Measurements from ENCODE around the gene TRIM46.
"Not testable (repeated sequence)": the region's sequence is repeated elsewhere in the genome, so short reads cannot be mapped to it uniquely, and the experiment has no call there.

TRIM46 gene

GRCh38 chr1:155202731-155203515 is 29.3 kb downstream of the TRIM46 start:
- DNase-seq (ENCODE audit: low read depth in 4 of 4, low spot score in 1 of 4), result no peak

- DNase-seq (ENCODE audit: low read depth in 4 of 4, low spot score in 1 of 4), result no peak
Measured at GRCh38 chr1:155205035-155205434, 31.4 kb downstream of the TRIM46 start.

DNA sequence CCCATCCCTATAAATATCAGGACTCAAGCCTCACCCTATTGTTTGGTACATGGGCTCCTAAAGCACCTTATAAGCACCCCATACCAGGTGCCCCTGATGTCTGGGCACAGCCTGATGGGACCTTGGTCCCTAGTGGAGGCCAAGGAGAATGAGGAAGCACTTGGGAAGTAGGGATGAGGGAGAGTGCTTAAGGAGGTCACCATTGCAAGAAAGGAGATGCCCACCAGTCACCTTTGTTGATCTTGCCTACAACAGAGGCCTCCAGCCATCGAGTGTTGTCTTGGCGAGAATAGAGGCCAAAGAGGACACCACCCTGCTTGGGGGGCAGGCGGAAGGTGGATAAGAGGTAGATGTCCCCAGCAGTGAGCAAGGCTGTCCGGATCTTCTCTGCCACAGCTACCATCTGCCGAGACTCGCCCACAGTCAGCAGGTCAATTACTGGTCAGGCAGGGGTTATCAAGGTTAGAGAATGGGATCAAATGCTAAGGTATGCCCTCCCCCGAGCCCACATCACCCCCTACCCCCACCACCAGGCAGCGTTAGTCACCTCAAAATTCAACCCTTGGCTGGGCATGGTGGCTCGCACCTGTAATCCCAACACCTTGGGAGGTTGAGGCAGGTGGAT is 32.4 kb downstream of the TRIM46 start:
- DNase-seq (ENCODE audit: low read depth in 4 of 4, low spot score in 1 of 4), result no peak

- peak; percentile 81 to 88 (median 85) for DNase-seq (ENCODE audit: low read depth in 4 of 4, low spot score in 1 of 4)
Measured at GRCh38 chr1:155206891-155207805, 33.5 kb downstream of the TRIM46 start.

DNA sequence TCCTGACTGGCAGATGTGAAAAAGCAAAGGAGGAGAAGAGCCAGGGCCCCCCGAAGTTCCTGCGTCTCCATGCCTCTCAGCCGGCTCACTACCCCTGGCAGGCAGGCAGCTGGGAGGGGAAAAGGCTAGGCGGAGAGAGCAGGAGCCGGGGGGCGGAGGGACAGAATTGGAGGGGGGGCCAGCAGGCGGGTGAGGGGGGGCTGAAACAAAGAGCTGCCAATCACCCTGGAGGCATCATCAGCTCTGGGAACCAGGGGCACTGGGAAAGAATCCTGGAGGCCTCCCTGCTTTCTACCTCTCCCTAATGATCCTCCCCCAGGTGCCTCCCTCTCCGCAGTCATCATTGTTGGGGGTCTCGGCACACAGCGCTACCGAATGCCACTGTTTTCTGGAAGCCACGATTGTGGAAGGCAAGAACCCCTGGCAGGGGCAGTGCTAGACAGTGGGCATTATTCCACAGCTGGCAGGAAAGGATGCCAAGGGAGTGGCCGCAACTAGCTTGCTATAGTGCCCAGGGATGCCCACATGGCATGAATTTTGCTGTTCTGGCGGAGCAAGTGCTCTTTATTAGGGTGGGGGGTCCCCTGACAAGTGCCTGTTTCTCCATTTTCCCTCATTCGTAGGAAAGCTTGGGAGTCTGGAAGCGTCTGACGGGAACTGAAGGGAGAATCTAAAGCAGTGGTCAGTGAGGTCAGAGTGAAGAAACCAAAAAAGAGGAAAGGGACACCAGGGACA is 34.3 kb downstream of the TRIM46 start, which contains the start of gene THBS3:
THBS3 (minus strand) TSS at position 92 of the 735 bp plus-strand sequence; CDS start at position 71, 21 bp downstream.
- no peak for DNase-seq (ENCODE audit: low read depth in 4 of 4, low spot score in 1 of 4)

GRCh38 chr1:155208541-155209311 is 35.1 kb downstream of the TRIM46 start, which contains the start of gene MTX1:
Gene MTX1 (plus strand): TSS chr1:155208695. CDS start chr1:155208805, 110 bp downstream.
- peak; percentile 67 to 85 (median 72) for DNase-seq (ENCODE audit: low read depth in 4 of 4, low spot score in 1 of 4)

DNA sequence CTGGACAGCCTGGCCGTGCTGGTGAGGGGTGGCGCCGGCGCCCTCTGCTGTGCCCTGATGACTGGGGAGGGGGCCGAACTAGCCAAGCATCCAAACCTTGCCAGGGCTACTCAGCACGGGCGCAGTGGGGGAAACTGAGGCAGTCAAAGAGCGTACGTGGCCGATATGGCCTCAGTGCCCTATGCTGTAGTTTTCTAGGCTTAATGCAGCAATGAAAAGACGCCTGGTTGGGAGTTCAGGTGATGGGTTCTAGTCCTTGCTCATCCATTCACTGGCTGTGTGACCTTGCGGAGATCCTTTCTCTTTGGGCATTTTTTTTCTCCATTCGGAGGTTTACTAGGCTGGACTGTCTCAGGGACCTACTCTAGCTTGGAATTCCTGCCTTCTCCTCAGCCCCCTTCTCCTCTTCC is 35.7 kb downstream of the TRIM46 start:
- no peak for DNase-seq (ENCODE audit: low read depth in 4 of 4, low spot score in 1 of 4)

DNA sequence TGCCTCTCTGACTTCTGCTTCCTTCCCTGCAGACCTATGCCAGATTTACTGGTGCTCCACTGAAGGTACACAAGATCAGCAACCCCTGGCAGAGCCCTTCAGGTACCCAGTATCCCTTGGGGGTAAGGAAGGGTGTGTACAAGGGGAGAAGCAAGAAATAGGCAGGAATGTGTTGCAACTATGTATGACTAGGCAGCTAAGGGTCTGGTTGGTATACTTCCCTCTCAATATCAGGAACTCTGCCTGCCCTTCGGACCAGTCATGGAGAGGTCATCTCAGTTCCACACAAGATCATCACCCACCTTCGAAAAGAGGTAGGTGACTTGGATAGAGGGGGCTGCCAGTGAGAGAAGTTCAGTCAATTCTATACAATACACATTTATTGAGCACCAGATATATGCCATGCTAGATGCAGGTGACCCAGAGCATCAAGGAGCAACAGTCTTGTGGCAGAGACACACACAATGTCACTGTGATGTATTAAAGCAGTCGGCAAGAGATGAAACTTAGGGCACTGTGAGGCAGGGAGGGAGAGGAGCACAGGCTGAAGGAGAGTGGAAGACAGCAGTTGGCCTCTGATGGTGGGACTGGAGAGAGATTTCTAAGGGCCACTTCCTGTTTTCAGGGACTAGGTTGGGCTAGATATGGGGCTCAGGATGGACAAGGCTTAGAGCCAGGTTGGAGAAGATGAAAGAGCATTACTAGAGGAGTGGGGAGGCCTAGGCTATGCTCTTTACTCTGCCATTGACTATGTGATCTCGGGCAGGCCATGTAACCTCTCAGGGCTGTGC is 36.9 kb downstream of the TRIM46 start:
- DNase-seq (ENCODE audit: low read depth in 4 of 4, low spot score in 1 of 4), result no peak

DNA sequence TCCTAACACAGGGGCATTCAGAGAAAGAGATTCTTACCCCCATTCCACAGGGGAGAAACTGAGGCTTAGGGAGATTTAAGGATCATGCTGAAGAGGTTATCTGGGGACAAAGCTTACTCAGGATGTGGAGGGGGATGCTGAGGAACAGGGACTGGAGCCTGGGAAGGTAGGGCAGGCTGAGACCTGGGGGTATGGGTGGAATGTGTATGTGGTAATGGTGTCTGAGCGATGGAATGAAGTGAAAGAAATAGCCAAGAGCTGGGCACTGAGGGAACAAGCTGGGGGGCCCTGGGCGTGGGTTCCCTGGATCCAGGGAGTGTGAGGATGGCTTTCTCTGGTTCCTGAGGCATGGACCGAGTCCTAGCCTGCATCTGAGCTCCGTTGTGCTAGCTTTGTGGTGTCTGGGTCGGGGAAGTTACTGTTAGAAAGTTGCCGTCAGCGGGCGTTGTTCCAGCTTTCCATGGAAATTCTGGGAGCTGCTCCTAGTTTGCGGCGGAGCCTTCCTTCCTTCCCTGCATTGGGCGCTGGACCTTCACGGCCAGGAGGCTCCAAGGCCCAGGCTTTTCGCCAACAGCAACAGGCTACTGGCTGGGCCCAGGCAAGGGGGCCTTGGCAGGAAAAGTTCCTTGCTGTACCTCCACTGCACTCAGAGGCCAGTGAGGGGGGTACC is 37.9 kb downstream of the TRIM46 start:
- not testable (repeated sequence) for DNase-seq (ENCODE audit: low read depth in 4 of 4, low spot score in 1 of 4)

DNA sequence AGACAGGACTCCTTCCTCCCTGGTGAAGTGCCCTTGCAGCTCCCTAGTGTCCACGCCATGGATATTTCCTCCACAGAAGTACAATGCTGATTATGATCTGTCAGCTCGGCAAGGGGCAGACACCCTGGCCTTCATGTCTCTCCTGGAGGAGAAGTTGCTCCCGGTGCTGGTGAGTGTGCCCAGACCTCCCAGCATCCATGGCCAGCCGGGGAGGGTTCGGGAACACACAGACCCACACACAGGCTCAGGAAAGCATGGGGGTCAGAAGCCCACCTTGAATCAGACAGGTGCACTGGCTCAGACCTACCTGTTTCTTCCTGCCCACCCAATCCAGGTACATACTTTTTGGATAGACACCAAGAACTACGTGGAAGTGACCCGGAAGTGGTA is 38.4 kb downstream of the TRIM46 start:
- not testable (repeated sequence) for DNase-seq (ENCODE audit: low read depth in 4 of 4, low spot score in 1 of 4)

DNA sequence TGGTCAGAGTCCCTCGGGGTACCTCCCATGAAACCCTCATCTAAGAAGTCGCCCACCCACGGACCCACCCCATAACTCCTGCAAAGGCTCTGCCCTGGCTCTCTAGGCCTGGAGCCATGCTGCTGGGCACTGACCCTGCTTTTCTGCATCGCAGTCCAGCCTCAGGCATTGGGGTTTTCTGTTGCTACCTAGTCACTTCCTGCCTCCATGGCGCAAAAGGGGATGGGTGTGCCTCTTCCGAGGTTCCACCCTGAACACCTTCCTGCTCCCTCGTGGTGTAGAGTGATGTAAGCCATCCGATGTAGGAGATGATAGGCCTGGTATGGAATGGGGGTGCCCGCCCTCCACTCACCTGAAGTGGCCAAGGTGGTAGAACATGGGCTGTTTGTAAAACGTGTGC is 41.1 kb downstream of the TRIM46 start:
- DNase-seq (ENCODE audit: low read depth in 4 of 4, low spot score in 1 of 4), result not testable (repeated sequence)

GRCh38 chr1:155218854-155219591 is 45.4 kb downstream of the TRIM46 start:
- no peak for DNase-seq (ENCODE audit: low read depth in 4 of 4, low spot score in 1 of 4)

GRCh38 chr1:155219592-155220031 is 46.0 kb downstream of the TRIM46 start:
- no peak for DNase-seq (ENCODE audit: low read depth in 4 of 4, low spot score in 1 of 4)

DNA sequence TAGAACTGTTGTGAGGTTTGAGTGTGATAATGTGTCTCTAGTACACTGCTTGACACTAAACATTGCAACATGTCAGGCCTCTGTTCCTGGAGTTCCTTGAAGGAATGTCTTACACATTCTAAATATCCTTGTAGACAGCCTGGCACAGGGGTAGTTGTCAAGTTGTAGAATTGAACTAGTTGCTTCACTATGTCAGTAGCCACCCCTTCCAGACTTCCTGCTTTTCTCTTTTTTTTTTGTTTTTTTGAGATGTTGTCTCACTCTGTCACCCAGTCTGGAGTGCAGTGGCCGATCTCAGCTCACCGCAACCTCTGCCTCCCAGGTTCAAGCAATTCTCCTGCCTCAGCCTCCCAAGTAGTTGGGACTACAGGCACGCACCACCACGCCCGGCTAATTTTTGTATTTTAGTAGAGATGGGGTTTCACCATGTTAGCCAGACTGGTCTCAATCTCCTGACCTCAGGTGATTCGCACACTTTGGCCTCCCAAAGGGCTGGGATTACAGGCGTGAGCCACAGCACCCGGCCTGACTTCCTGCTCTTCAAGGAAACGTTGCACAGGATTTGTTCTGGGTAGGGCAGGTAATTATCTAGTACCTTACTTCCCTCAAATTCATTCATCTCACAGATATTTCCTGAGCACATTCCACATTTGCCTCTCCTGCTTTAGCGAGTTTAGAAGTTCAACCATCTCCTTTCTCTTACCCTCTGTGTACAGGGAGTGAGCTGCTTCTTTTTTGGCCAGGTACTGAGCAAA is 46.7 kb downstream of the TRIM46 start:
- not testable (repeated sequence) for DNase-seq (ENCODE audit: low read depth in 4 of 4, low spot score in 1 of 4)

DNA sequence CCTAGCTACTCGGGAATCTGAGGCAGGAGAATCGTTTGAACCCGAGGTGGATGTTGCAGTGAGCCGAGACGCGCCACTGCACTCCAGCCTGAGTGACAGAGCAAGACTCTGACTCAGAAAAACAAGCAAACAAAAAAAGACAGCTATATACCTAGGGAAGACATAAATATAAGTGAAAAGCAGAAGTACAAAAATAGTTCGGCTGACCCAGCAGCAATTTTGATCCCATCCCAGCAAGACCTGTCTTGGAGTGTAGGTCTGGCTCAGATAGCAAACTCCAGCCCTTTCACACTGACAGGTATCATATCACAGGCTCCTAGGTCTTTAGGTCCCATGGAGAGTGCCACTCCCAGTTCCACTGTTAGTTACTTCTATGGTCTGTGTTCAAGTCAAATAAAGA is 49.4 kb downstream of the TRIM46 start:
- DNase-seq (ENCODE audit: low read depth in 4 of 4, low spot score in 1 of 4), result no peak

- DNase-seq (ENCODE audit: low read depth in 4 of 4, low spot score in 1 of 4), result not testable (repeated sequence)
Measured at GRCh38 chr1:155225404-155225759, 51.7 kb downstream of the TRIM46 start.

Data from stimulated activated CD4-positive, alpha-beta T cell treated with anti-CD3 and anti-CD28 coated beads, Interleukin-1b, Interleukin-23, amount 100 ng/mL, for 24 hours (primary cell).